Cardiac muscle cell (in vitro differentiated cells and primary cell): ENCODE measurements around the gene KLK8. TPM values are rescaled to one million over a fixed set of nuclear protein-coding genes. Genes with fewer than 3 reads are reported as not detected.

ENCODE experiments used
- DNase-seq, 2 donors: peaks; one replicate each; pipeline versions ENCODE4 v3.0.0 to v3.0.0-alpha.2; 2010 to 2017; ENCODE audit warnings: low read depth in 1 of 2, low spot score in 1 of 2
- H3K27ac ChIP-seq: fragments of 200-600 bp; sonication (generic); 2 replicates; pipeline ENCODE4 v1.5.1; 2016
- H3K27me3 ChIP-seq: fragments of 200-600 bp; sonication (generic); 2 replicates; pipeline ENCODE4 v1.6.0; 2016; ENCODE audit warnings: control low read depth
- H3K36me3 ChIP-seq: fragments of 200-600 bp; sonication (generic); 2 replicates; pipeline ENCODE4 v1.5.1; 2016; ENCODE audit warnings: control low read depth
- H3K4me1 ChIP-seq: fragments of 200-600 bp; sonication (generic); 2 replicates; pipeline ENCODE4 v1.8.1; 2017; ENCODE audit warnings: low read depth, mild to moderate bottlenecking, mixed run types
- H3K4me3 ChIP-seq: fragments of 200-600 bp; sonication (generic); 2 replicates; pipeline ENCODE4 v1.5.1; 2016; ENCODE audit warnings: mild to moderate bottlenecking
- H3K9me3 ChIP-seq: fragments of 200-600 bp; sonication (generic); 2 replicates; pipeline ENCODE4 v1.5.1; 2017; ENCODE audit warnings: low read depth, mild to moderate bottlenecking, control low read depth
- CTCF ChIP-seq: IDR thresholded peaks from 2 replicates; pipeline ENCODE4 v1.5.1; 2012; ENCODE audit warnings: low read depth, mild to moderate bottlenecking, low read length
- polyA plus RNA-seq: library from polyadenylated mRNA; unstranded; fragments of >200 nt; fragmentation: Nextera tagmentation; extraction: Ambion mirVana; gene quantifications from 2 replicates; pipeline ENCODE4 v1.2.1, GENCODE V29; 2016
- total RNA-seq: library from RNA; depleted of rRNA; stranded (reverse); fragments of >200 nt; gene quantifications from 2 replicates; pipeline ENCODE4 v1.2.3, GENCODE V29; 2016

Gene KLK8
- total and polyA plus RNA-seq, 2 experiments from 2014 or later, result not detected

GRCh38 chr19:51012661-51013190 is 11.3 kb upstream of the KLK8 start:
- H3K27me3 ChIP-seq, result peaks cover 67% of the 10 kb centered on the region

DNA sequence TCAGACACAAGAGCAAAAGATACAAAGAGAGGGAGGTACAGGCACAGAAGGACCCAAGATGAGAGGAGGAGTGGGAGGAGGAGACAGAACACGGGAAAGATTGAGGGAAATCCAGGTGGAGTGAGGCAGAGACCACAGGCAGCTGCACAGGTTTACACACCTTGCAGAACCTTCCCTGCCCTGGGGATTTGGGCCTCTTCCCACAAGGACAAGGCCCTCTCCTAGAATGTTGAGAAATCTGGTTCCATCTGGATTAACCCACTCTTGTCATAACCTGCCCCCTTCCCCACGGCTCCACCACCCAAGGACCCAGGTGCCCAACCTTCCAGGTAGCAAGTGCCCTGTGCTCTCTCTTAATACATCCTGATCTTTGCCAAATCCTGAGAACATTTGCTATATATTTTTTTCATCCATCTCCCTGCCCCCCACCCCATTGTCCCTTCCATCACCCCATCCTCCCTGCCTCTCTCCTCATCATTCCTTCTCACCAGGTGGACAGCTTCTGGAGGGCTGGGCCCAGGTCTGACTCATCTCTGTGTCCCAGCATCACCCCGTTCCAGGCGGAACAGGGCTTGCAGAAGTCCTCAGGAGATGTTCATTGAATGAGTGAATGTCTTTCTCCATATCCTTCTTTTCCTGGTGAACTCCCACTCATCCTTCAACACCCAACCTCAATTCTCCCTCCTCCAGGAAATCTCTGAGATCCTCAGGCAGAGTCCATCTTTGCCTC is 8.8 kb upstream of the KLK8 start:
- no peak for TF ChIP-seq CTCF
- no peaks in the 10 kb centered on the region for H3K36me3 ChIP-seq
- no peak overlapping the region for H3K4me3 ChIP-seq
- H3K27ac ChIP-seq, result no peak overlapping the region
- H3K4me1 ChIP-seq, result no peaks in the 10 kb centered on the region
- H3K27me3 ChIP-seq, result peaks cover 60% of the 10 kb centered on the region
- H3K9me3 ChIP-seq, result no peaks in the 10 kb centered on the region
- no peak for DNase-seq

More at GRCh38 chr19:51012661-51013190, 11.3 kb upstream of the KLK8 start:
- no peak overlapping the region for H3K4me3 ChIP-seq
- H3K36me3 ChIP-seq, result no peaks in the 10 kb centered on the region
- no peaks in the 10 kb centered on the region for H3K4me1 ChIP-seq
- no peaks in the 10 kb centered on the region for H3K9me3 ChIP-seq
- no peak overlapping the region for H3K27ac ChIP-seq
- no peak for DNase-seq
- no peak for TF ChIP-seq CTCF

DNA sequence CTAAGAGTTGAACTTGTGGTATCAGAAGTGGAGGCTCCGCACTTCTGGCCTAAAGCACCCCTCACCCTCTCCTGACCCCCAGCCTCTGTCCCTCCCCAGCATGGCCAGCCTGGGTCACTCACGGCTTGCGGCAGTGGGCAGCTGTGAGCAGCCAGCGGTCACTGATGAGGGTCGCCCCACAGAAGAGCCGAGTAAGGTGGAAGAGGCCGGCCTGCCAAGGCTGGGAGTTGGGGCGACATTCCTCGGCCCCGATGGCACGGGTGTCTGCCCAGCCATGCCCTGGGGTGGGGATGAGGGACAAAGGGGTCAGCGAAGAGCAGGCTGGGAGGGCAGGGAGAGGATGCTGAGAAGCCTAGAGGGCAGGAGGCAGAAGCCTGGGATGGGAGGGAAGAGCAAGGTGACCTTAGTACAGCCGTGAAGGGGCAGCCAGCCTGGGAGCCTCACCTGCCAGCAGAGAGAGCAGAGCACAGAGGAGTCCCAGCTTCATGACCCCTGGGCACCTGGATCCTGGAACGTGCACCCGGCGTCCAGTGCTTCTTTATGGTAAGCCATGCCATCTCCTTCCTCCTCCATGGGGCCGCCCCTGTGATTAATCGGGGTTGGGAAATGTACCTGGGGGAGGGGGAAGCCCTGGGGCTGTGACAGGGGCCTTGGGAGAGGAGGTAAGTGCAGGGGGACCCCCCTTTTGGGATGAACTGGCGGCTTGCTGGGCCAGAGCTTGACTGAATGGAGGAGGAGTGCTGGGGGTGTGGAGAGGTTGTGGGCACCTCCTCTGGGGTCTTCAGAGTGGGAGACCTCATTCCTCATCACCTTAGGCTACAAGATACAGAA is 7.9 kb upstream of the KLK8 start:
- Histone ChIP-seq H3K4me3 (no peak overlapping the region), H3K27ac (no peak overlapping the region), H3K9me3 (no peaks in the 10 kb centered on the region), H3K4me1 (no peaks in the 10 kb centered on the region), H3K36me3 (no peaks in the 10 kb centered on the region), H3K27me3 (peaks cover 51% of the 10 kb centered on the region)
- DNase-seq, result no peak
- TF ChIP-seq CTCF, result no peak

DNA sequence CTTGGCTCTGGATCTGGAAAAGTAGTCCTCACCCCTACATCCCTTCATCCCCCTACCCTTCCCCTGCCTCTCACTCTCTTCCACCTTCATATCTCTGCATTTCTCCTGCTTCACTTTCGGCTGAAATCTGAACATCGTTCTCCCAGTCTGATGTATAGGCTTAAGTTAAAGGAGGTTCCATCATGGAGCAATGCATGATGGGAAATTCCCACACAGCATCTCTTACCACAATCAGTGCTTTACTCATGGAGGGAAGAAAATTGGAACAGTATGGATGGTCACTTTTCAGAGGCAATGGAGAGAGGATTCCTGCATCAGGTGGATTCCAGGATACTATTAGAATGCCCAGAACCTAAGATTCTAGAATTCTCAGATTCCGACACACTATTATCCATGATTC is 6.1 kb upstream of the KLK8 start:
- no peaks in the 10 kb centered on the region for H3K36me3 ChIP-seq
- H3K4me1 ChIP-seq, result no peaks in the 10 kb centered on the region
- no peak for TF ChIP-seq CTCF
- peaks cover 45% of the 10 kb centered on the region for H3K27me3 ChIP-seq
- no peaks in the 10 kb centered on the region for H3K9me3 ChIP-seq
- no peak overlapping the region for H3K4me3 ChIP-seq
- DNase-seq, result no peak
- no peak overlapping the region for H3K27ac ChIP-seq

DNA sequence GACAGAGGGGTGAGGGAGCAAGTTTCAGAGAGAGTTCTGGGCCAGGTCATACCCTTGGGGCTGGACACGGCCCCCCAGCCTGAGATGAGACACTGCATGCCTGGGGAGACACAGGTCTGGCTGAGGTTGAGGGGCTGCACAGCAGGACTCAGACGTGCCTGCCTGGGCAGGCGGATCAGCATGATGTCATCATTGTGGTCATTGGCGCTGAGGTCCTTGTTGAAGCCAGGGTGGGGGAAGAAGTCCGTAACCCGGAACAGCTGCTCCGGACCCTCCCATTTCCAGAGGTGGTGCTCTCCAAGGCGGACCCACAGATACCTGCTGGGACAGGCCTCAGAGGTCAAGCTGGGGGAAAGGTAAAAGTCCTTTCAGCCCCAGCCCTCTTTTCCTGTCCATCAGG is 5.0 kb upstream of the KLK8 start:
- H3K9me3 ChIP-seq, result no peaks in the 10 kb centered on the region
- no peak overlapping the region for H3K4me3 ChIP-seq
- H3K27ac ChIP-seq, result no peak overlapping the region
- peaks cover 45% of the 10 kb centered on the region for H3K27me3 ChIP-seq
- no peak for TF ChIP-seq CTCF
- no peaks in the 10 kb centered on the region for H3K4me1 ChIP-seq
- H3K36me3 ChIP-seq, result no peaks in the 10 kb centered on the region
- no peak for DNase-seq
